Fibroblast of lung (primary cell): Measurements from ENCODE around the gene DHRS12. TPM values are rescaled to one million over a fixed set of nuclear protein-coding genes. Genes with fewer than 3 reads are reported as not detected.

ENCODE experiments used
- DNase-seq, 2 donors: peaks; one replicate each; pipeline versions ENCODE4 v3.0.0 to v3.0.0-alpha.2; 2010; ENCODE audit warnings: low read depth in 2 of 2
- H2AFZ ChIP-seq: 2 replicates; pipeline ENCODE4 v1.5.1; 2012; ENCODE audit warnings: low read length, control low read depth, inconsistent platforms
- H3K27ac ChIP-seq: 2 replicates; pipeline ENCODE4 v1.5.1; 2011; ENCODE audit warnings: low read length, control low read depth; ENCODE audit not compliant: insufficient read depth
- H3K27me3 ChIP-seq: 2 replicates; pipeline ENCODE4 v1.5.1; 2011; ENCODE audit warnings: mild to moderate bottlenecking, low read length; ENCODE audit not compliant: control insufficient read depth, insufficient read depth
- H3K36me3 ChIP-seq: 2 replicates; pipeline ENCODE4 v1.5.1; 2011; ENCODE audit warnings: low read length; ENCODE audit not compliant: control insufficient read depth, insufficient read depth
- H3K4me1 ChIP-seq: 2 replicates; pipeline ENCODE4 v1.5.1; 2011; ENCODE audit warnings: low read length; ENCODE audit not compliant: control insufficient read depth, insufficient read depth; ENCODE audit errors: extremely low read depth
- H3K4me2 ChIP-seq: 2 replicates; pipeline ENCODE4 v1.5.1; 2011; ENCODE audit warnings: low read length, control low read depth; ENCODE audit not compliant: insufficient read depth; ENCODE audit errors: extremely low read depth
- H3K4me3 ChIP-seq, 4 experiments: fragments of 200-600 bp in 1 of 4; sonication (generic) in 1 of 4; replicated peaks in 1 of 4; 2 replicates each; pipeline ENCODE4 v1.5.1; 2011 to 2016; ENCODE audit warnings: low read length in 4 of 4, low read depth in 3 of 4, mild to moderate bottlenecking in 3 of 4, control low read depth in 2 of 4, inconsistent platforms in 1 of 4, mixed read lengths in 1 of 4; ENCODE audit not compliant: insufficient read depth in 1 of 4; ENCODE audit errors: control extremely low read depth in 1 of 4
- H3K79me2 ChIP-seq: 2 replicates; pipeline ENCODE4 v1.5.1; 2012; ENCODE audit warnings: mild to moderate bottlenecking, low read length, inconsistent platforms; ENCODE audit not compliant: control insufficient read depth, insufficient read depth
- H3K9ac ChIP-seq: 2 replicates; pipeline ENCODE4 v1.5.1; 2011; ENCODE audit warnings: mild to moderate bottlenecking, low read length, control low read depth; ENCODE audit not compliant: insufficient read depth
- H3K9me3 ChIP-seq: 2 replicates; pipeline ENCODE4 v1.5.1; 2012; ENCODE audit warnings: low read depth, low read length; ENCODE audit not compliant: control insufficient read depth, insufficient read depth
- H4K20me1 ChIP-seq: 2 replicates; pipeline ENCODE4 v1.5.1; 2011; ENCODE audit warnings: low read length; ENCODE audit not compliant: control insufficient read depth, insufficient read depth; ENCODE audit errors: extremely low read depth
- CTCF ChIP-seq, 2 donors: IDR thresholded peaks in 1 of 2; conservative IDR thresholded peaks in 1 of 2; 1 replicate in 1 of 2; 2 replicates in 1 of 2; pipeline ENCODE4 v1.5.1; 2011 to 2012; ENCODE audit warnings: low read length in 2 of 2, control low read depth in 1 of 2, inconsistent platforms in 1 of 2, low read depth in 1 of 2, mild to moderate bottlenecking in 1 of 2
- EZH2 ChIP-seq: IDR thresholded peaks from 2 replicates; pipeline ENCODE4 v1.5.1; 2012; ENCODE audit warnings: low read length, control low read depth, mild to moderate bottlenecking; ENCODE audit errors: missing control alignments
- polyA plus RNA-seq, 2 donors: library from polyadenylated mRNA; depleted of rRNA in 1 of 2; stranded (reverse) in 1 of 2; unstranded in 1 of 2; fragments of >200 nt; gene quantifications; 2 replicates each; pipeline ENCODE4 v1.2.1, GENCODE V29; 2011 to 2012; ENCODE audit warnings: missing spikeins in 1 of 2
- total RNA-seq: library from RNA; depleted of rRNA; stranded (reverse); fragments of >200 nt; gene quantifications from 2 replicates; pipeline ENCODE4 v1.2.1, GENCODE V29; 2014

DHRS12 gene
- total and polyA plus RNA-seq, 2 donors (not counting 1 experiment from before 2014, with no cell fraction given) = 5.7 to 6.1 TPM

- no peaks in the 10 kb centered on the region for H3K4me1 ChIP-seq
- DNase-seq = no peak
- TF ChIP-seq EZH2 = no peak
- TF ChIP-seq CTCF (conservative IDR thresholded peaks at IDR 0.05 in 1 of 2, IDR thresholded peaks at IDR 0.05 in 1 of 2; ENCODE audit: low read depth in 1 of 2, low read length in 2 of 2) = no peak
- H3K36me3 ChIP-seq = no peaks in the 10 kb centered on the region
- H3K4me3 ChIP-seq = no peak overlapping the region
- H3K27ac ChIP-seq = no peak overlapping the region
- H3K9me3 ChIP-seq = no peaks in the 10 kb centered on the region
- no peak overlapping the region for H3K9ac ChIP-seq
- H4K20me1 ChIP-seq = no peaks in the 10 kb centered on the region
- H3K79me2 ChIP-seq = no peaks in the 10 kb centered on the region
- peaks cover 15% of the 10 kb centered on the region for H3K27me3 ChIP-seq
- no peak overlapping the region for H2AFZ ChIP-seq
- H3K4me2 ChIP-seq = no peak overlapping the region
Observed at GRCh38 chr13:51840917-51841316, 37.0 kb upstream of the DHRS12 start.

GRCh38 chr13:51839711-51840540 is 36.0 kb upstream of the DHRS12 start:
- Histone ChIP-seq H3K4me3 (no peak overlapping the region), H3K9ac (no peak overlapping the region), H3K36me3 (no peaks in the 10 kb centered on the region), H2AFZ (no peak overlapping the region), H3K27ac (no peak overlapping the region), H3K4me1 (no peaks in the 10 kb centered on the region), H4K20me1 (no peaks in the 10 kb centered on the region), H3K4me2 (no peak overlapping the region), H3K27me3 (peaks cover 15% of the 10 kb centered on the region), H3K9me3 (no peaks in the 10 kb centered on the region), H3K79me2 (no peaks in the 10 kb centered on the region)
- no peak for DNase-seq
- TF ChIP-seq EZH2 (no peak), CTCF (conservative IDR thresholded peaks at IDR 0.05 in 1 of 2, IDR thresholded peaks at IDR 0.05 in 1 of 2; ENCODE audit: low read depth in 1 of 2, low read length in 2 of 2) (no peak)

- H3K9me3 ChIP-seq = no peaks in the 10 kb centered on the region
- no peaks in the 10 kb centered on the region for H3K79me2 ChIP-seq
- DNase-seq = peak in 1 of 2 donors; percentile 83
- H3K36me3 ChIP-seq = no peaks in the 10 kb centered on the region
- no peak overlapping the region for H3K4me2 ChIP-seq
- H3K27me3 ChIP-seq = peaks cover 13% of the 10 kb centered on the region
- H4K20me1 ChIP-seq = no peaks in the 10 kb centered on the region
- H3K9ac ChIP-seq = no peak overlapping the region
- no peak overlapping the region for H2AFZ ChIP-seq
- H3K4me3 ChIP-seq = no peak overlapping the region
- TF ChIP-seq CTCF (conservative IDR thresholded peaks at IDR 0.05 in 1 of 2, IDR thresholded peaks at IDR 0.05 in 1 of 2; ENCODE audit: low read depth in 1 of 2, low read length in 2 of 2) (no peak), EZH2 (no peak)
- no peaks in the 10 kb centered on the region for H3K4me1 ChIP-seq
- no peak overlapping the region for H3K27ac ChIP-seq
Observed at GRCh38 chr13:51838240-51838846, 34.4 kb upstream of the DHRS12 start.
